WTC11 (cell line): ENCODE results near the gene ACO2.
A peak's percentile ranks its signal among the peaks of the same experiment; 100 is the strongest.

Source experiments
- CBFB ChIP-seq: sonication (generic); formaldehyde crosslinking; IDR thresholded peaks from 2 replicates; pipeline ENCODE4 v1.8.1; 2022; ENCODE audit warnings: mild to moderate bottlenecking, low read depth, missing genetic modification reagents
- CREB1 ChIP-seq: sonication (generic); formaldehyde crosslinking; IDR thresholded peaks from 2 replicates; pipeline ENCODE4 v1.8.0; 2023; ENCODE audit warnings: mild to moderate bottlenecking, missing genetic modification reagents
- ESRRA ChIP-seq: sonication (generic); formaldehyde crosslinking; IDR thresholded peaks from 2 replicates; pipeline ENCODE4 v1.8.1; 2022; ENCODE audit warnings: mild to moderate bottlenecking, missing genetic modification reagents, borderline replicate concordance
- FOXP1 ChIP-seq: sonication (generic); formaldehyde crosslinking; IDR thresholded peaks from 2 replicates; pipeline ENCODE4 v1.8.0; 2022; ENCODE audit warnings: missing genetic modification reagents, mild to moderate bottlenecking, moderate library complexity, borderline replicate concordance
- KAT7 ChIP-seq: sonication (generic); formaldehyde crosslinking; IDR thresholded peaks from 2 replicates; pipeline ENCODE4 v1.8.1; 2023; ENCODE audit warnings: missing genetic modification reagents, mild to moderate bottlenecking, borderline replicate concordance
- NR3C1 ChIP-seq: sonication (generic); formaldehyde crosslinking; conservative IDR thresholded peaks from 2 replicates; pipeline ENCODE4 v1.8.1; 2023; ENCODE audit warnings: low read depth, mild to moderate bottlenecking, missing genetic modification reagents
- SOX15 ChIP-seq: fragments of 250-450 bp; sonication (Bioruptor Pico); IDR thresholded peaks from 2 replicates; pipeline ENCODE4 v1.9.0; 2021; ENCODE audit warnings: mild to moderate bottlenecking
- TCF7 ChIP-seq: sonication (generic); formaldehyde crosslinking; IDR thresholded peaks from 2 replicates; pipeline ENCODE4 v1.8.0; 2022; ENCODE audit warnings: mild to moderate bottlenecking, low read depth, missing genetic modification reagents, moderate library complexity
- TEAD4 ChIP-seq: sonication (generic); formaldehyde crosslinking; IDR thresholded peaks from 2 replicates; pipeline ENCODE4 v1.8.0; 2022; ENCODE audit warnings: mild to moderate bottlenecking, missing genetic modification reagents
- TF ChIP-seq, protein P1 (sequence below): sonication (generic); formaldehyde crosslinking; conservative IDR thresholded peaks from 2 replicates; pipeline ENCODE4 v1.8.1; 2022; ENCODE audit warnings: mild to moderate bottlenecking, missing genetic modification reagents
- TF ChIP-seq, protein P2 (sequence below): fragments of 200-600 bp; IDR thresholded peaks from 2 replicates; pipeline ENCODE4 v1.8.0; 2022; ENCODE audit warnings: antibody characterized with exemption

DNA sequence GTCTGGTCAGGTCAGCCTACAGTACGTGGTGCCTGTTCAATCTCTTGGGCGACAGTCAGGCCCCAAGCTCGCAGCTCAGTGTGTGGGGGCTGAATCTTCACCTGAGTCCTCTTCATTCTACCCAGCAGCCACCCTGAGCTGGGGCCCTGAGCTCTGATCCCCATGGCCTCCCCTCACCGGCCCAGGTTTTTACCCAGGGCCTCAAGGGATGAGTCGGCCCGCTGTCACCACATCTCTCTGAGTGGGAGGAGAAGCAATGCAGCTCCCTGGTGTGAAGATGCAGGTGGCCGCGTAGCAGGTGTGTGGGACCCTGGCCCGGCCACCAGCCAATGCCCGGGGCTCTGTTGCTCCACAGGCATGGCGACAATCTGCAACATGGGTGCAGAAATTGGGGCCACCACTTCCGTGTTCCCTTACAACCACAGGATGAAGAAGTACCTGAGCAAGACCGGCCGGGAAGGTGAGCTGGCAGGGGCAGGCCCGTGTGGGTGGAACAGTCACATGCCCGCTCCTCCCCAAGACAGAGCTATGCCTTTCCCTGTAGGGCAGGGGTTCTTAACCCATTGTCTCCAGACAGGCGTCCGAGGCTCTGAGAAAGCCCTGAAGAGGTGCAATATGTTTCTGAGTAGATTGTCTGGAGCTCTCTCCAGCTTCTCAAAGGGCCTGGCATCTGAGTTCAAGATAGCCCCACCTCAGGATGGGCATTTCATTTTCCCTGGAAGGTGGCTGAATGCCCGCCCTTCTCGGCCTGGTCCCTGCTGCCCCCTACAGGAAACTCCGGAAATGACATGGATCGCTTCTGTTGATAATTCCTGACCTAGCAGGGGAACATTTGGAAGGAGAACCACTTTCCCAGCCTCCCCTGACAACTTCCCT, 48.5 kb downstream of the ACO2 start:
- TF ChIP-seq ESRRA (no peak), CREB1 (CRISPR knock-in tag) (no peak), TEAD4 (CRISPR knock-in tag) (peak; percentile 13; the same call in 1 of the 2 replicates), FOXP1 (no peak), CBFB (CRISPR knock-in tag) (no peak), SOX15 (CRISPR knock-in tag) (no peak), KAT7 (CRISPR knock-in tag) (no peak), TCF7 (no peak), NR3C1 (CRISPR knock-in tag) (no peak)
- TF ChIP-seq, protein P1, sequence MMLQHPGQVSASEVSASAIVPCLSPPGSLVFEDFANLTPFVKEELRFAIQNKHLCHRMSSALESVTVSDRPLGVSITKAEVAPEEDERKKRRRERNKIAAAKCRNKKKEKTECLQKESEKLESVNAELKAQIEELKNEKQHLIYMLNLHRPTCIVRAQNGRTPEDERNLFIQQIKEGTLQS (CRISPR knock-in tag) = no peak
- TF ChIP-seq, protein P2, sequence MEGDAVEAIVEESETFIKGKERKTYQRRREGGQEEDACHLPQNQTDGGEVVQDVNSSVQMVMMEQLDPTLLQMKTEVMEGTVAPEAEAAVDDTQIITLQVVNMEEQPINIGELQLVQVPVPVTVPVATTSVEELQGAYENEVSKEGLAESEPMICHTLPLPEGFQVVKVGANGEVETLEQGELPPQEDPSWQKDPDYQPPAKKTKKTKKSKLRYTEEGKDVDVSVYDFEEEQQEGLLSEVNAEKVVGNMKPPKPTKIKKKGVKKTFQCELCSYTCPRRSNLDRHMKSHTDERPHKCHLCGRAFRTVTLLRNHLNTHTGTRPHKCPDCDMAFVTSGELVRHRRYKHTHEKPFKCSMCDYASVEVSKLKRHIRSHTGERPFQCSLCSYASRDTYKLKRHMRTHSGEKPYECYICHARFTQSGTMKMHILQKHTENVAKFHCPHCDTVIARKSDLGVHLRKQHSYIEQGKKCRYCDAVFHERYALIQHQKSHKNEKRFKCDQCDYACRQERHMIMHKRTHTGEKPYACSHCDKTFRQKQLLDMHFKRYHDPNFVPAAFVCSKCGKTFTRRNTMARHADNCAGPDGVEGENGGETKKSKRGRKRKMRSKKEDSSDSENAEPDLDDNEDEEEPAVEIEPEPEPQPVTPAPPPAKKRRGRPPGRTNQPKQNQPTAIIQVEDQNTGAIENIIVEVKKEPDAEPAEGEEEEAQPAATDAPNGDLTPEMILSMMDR = peak; percentile 91
